ENCODE measurements around the gene PRDM12. TPM values are rescaled to one million over a fixed set of nuclear protein-coding genes. Genes with fewer than 3 reads are reported as not detected.
A peak's percentile ranks its signal among the peaks of the same experiment; 100 is the strongest.

Gene PRDM12
- total and polyA plus RNA-seq, 2 donors (not counting 1 experiment from before 2014, with no cell fraction given), result not detected

DNA sequence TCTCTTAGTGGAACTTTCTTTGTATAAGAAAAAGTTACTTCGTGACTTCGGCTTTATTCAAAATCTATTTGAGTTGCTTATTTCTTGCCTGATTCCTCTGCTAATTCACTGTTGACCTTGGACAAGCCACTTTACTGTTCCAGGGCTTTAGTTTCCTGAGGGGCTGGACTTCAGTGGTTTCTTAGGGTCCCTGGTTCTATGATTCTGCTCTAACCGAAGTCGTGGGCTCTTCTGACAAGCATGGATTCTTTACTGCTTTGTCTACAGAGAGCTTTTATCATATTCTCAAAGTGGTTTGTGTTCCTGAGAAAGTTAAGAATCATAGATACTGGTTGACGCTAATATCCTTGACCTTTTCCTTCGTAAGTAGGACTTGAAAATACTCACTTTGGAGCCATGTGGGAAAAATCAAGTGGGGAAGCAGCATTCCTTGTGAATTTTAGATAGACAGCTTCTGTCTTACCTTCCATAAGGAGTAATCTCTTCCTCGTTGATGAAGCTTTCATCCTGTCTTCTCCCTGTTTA is 50.3 kb downstream of the PRDM12 start:
- H3K4me1 ChIP-seq (ENCODE audit: control insufficient read depth, extremely low read depth, insufficient read depth, low read length), result no peaks in the 10 kb centered on the region
- peak overlapping the region; percentile 83 to 95 (median 90) for H3K4me3 ChIP-seq (replicated peaks in 1 of 4; ENCODE audit: control extremely low read depth in 1 of 4, insufficient read depth in 1 of 4, low read depth in 3 of 4, low read length in 4 of 4)
- H3K27me3 ChIP-seq (ENCODE audit: control insufficient read depth, insufficient read depth, low read length), result no peaks in the 10 kb centered on the region
- H3K79me2 ChIP-seq (ENCODE audit: control insufficient read depth, insufficient read depth, low read length), result peaks cover 65% of the 10 kb centered on the region
- H3K9me3 ChIP-seq (ENCODE audit: control insufficient read depth, insufficient read depth, low read depth, low read length), result no peaks in the 10 kb centered on the region
- peak; percentile 27 to 28 for DNase-seq (ENCODE audit: low read depth in 2 of 2)
- no peaks in the 10 kb centered on the region for H3K36me3 ChIP-seq (ENCODE audit: control insufficient read depth, insufficient read depth, low read length)
- peak overlapping the region; percentile 92 for H3K4me2 ChIP-seq (ENCODE audit: extremely low read depth, insufficient read depth, low read length)
- no peak overlapping the region for H2AFZ ChIP-seq (ENCODE audit: low read length)
- peak overlapping the region; percentile 4 for H3K9ac ChIP-seq (ENCODE audit: insufficient read depth, low read length)
- TF ChIP-seq, protein P1, sequence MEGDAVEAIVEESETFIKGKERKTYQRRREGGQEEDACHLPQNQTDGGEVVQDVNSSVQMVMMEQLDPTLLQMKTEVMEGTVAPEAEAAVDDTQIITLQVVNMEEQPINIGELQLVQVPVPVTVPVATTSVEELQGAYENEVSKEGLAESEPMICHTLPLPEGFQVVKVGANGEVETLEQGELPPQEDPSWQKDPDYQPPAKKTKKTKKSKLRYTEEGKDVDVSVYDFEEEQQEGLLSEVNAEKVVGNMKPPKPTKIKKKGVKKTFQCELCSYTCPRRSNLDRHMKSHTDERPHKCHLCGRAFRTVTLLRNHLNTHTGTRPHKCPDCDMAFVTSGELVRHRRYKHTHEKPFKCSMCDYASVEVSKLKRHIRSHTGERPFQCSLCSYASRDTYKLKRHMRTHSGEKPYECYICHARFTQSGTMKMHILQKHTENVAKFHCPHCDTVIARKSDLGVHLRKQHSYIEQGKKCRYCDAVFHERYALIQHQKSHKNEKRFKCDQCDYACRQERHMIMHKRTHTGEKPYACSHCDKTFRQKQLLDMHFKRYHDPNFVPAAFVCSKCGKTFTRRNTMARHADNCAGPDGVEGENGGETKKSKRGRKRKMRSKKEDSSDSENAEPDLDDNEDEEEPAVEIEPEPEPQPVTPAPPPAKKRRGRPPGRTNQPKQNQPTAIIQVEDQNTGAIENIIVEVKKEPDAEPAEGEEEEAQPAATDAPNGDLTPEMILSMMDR (conservative IDR thresholded peaks at IDR 0.05 in 1 of 2, IDR thresholded peaks at IDR 0.05 in 1 of 2; ENCODE audit: low read depth in 1 of 2, low read length in 2 of 2), result no peak
- no peak for TF ChIP-seq EZH2 (IDR thresholded peaks at IDR 0.05; ENCODE audit: low read length, missing control alignments)
- H4K20me1 ChIP-seq (ENCODE audit: control insufficient read depth, extremely low read depth, insufficient read depth, low read length), result no peaks in the 10 kb centered on the region
- H3K27ac ChIP-seq (ENCODE audit: insufficient read depth, low read length), result peak overlapping the region; percentile 94

DNA sequence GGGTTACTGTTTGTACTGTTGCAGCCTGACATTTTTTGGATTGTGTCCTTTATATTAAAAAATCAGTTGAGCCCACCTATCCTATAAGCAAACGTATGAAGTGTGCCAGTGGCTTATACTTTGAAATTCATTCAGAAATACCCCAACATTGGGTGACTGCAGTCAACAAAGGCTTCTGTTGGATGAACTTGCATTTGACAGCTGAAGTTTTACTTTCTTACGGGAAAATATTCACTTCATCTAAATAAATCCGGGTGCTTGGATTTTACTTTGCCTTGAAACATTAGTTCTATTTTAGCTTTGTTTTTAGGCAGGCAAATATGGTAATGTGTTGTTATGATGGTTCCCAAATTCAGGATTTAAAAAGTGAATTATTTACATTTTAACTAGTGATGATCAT is 50.9 kb downstream of the PRDM12 start:
- Histone ChIP-seq H3K9me3 (ENCODE audit: control insufficient read depth, insufficient read depth, low read depth, low read length) (no peaks in the 10 kb centered on the region), H3K27me3 (ENCODE audit: control insufficient read depth, insufficient read depth, low read length) (no peaks in the 10 kb centered on the region), H3K4me2 (ENCODE audit: extremely low read depth, insufficient read depth, low read length) (peak overlapping the region; percentile 92), H3K36me3 (ENCODE audit: control insufficient read depth, insufficient read depth, low read length) (no peaks in the 10 kb centered on the region), H3K4me3 (replicated peaks in 1 of 4; ENCODE audit: control extremely low read depth in 1 of 4, insufficient read depth in 1 of 4, low read depth in 3 of 4, low read length in 4 of 4) (peak overlapping the region; percentile 83 to 95 (median 90)), H3K9ac (ENCODE audit: insufficient read depth, low read length) (no peak overlapping the region), H4K20me1 (ENCODE audit: control insufficient read depth, extremely low read depth, insufficient read depth, low read length) (no peaks in the 10 kb centered on the region), H3K4me1 (ENCODE audit: control insufficient read depth, extremely low read depth, insufficient read depth, low read length) (no peaks in the 10 kb centered on the region), H3K79me2 (ENCODE audit: control insufficient read depth, insufficient read depth, low read length) (peaks cover 71% of the 10 kb centered on the region), H2AFZ (ENCODE audit: low read length) (no peak overlapping the region), H3K27ac (ENCODE audit: insufficient read depth, low read length) (peak overlapping the region; percentile 94)
- TF ChIP-seq EZH2 (IDR thresholded peaks at IDR 0.05; ENCODE audit: low read length, missing control alignments), result no peak
- DNase-seq (ENCODE audit: low read depth in 2 of 2), result no peak

DNA sequence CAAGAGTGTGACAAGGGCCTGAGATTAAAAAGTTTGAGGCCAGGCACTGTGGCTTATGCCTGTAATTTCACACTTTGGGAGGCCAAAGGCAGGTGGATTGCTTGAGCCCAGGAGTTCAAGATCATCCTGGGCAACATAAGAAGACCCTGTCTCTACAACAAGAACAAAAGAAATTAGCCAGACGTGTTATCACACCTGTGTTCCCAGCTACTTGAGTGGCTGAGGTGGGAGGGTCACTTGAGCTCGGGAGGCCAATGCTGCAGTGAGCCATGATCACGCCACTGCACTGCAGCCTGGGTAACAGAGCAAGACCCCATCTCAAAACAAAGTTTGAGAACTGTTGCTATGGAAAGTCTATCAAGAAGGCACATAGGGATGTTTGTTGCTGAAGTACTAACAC is 54.2 kb downstream of the PRDM12 start:
- Histone ChIP-seq H3K4me2 (ENCODE audit: extremely low read depth, insufficient read depth, low read length) (no peak overlapping the region), H3K27me3 (ENCODE audit: control insufficient read depth, insufficient read depth, low read length) (no peaks in the 10 kb centered on the region), H3K79me2 (ENCODE audit: control insufficient read depth, insufficient read depth, low read length) (peaks cover 74% of the 10 kb centered on the region), H3K9ac (ENCODE audit: insufficient read depth, low read length) (no peak overlapping the region), H3K4me3 (replicated peaks in 1 of 4; ENCODE audit: control extremely low read depth in 1 of 4, insufficient read depth in 1 of 4, low read depth in 3 of 4, low read length in 4 of 4) (no peak overlapping the region), H3K36me3 (ENCODE audit: control insufficient read depth, insufficient read depth, low read length) (no peaks in the 10 kb centered on the region), H3K9me3 (ENCODE audit: control insufficient read depth, insufficient read depth, low read depth, low read length) (no peaks in the 10 kb centered on the region), H3K4me1 (ENCODE audit: control insufficient read depth, extremely low read depth, insufficient read depth, low read length) (no peaks in the 10 kb centered on the region), H2AFZ (ENCODE audit: low read length) (no peak overlapping the region), H3K27ac (ENCODE audit: insufficient read depth, low read length) (no peak overlapping the region), H4K20me1 (ENCODE audit: control insufficient read depth, extremely low read depth, insufficient read depth, low read length) (no peaks in the 10 kb centered on the region)
- TF ChIP-seq, protein P1 (conservative IDR thresholded peaks at IDR 0.05 in 1 of 2, IDR thresholded peaks at IDR 0.05 in 1 of 2; ENCODE audit: low read depth in 1 of 2, low read length in 2 of 2), result no peak
- no peak for TF ChIP-seq EZH2 (IDR thresholded peaks at IDR 0.05; ENCODE audit: low read length, missing control alignments)
- DNase-seq (ENCODE audit: low read depth in 2 of 2), result no peak
